ENCODE measurements around the gene WDR38.
A peak's percentile ranks its signal among the peaks of the same experiment; 100 is the strongest.
"Not testable (repeated sequence)": the region's sequence is repeated elsewhere in the genome, so short reads cannot be mapped to it uniquely, and the experiment has no call there.

Gene WDR38

DNA sequence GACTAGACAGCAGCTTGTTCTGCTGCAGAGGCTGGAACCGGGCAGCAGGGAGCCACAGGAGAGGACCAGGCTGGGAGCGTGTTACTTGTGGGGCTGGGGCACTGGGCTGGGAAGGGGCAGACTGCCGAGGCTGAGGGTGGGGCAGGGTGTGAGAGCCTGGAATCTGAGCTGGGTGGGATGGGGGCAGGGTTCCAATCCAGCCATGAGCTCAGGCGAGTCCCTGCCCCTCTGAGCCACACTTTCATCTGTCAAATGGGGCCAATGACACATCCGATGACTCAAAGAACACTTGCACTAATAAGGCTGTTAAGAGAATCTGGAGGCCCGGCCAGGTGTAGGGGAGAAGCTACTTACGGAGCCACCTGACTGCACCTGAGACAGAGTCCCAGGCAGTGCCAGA lies 18.7 kb upstream of the WDR38 start:
- DNase-seq (ENCODE audit: low read depth): peak; percentile 48

- peak; percentile 76 for DNase-seq (ENCODE audit: low read depth)
Measured at GRCh38 chr9:124835026-124835557, 18.2 kb upstream of the WDR38 start.

- DNase-seq (ENCODE audit: low read depth): not testable (repeated sequence)
Measured at GRCh38 chr9:124838132-124838531, 15.1 kb upstream of the WDR38 start.

GRCh38 chr9:124838567-124839275 lies 14.5 kb upstream of the WDR38 start:
- not testable (repeated sequence) for DNase-seq (ENCODE audit: low read depth)

- DNase-seq (ENCODE audit: low read depth): peak; percentile 28
Measured at GRCh38 chr9:124839612-124840299, 13.5 kb upstream of the WDR38 start.

GRCh38 chr9:124840300-124840833 lies 12.9 kb upstream of the WDR38 start:
- DNase-seq (ENCODE audit: low read depth): no peak

GRCh38 chr9:124841075-124841821 lies 12.0 kb upstream of the WDR38 start:
- no peak for DNase-seq (ENCODE audit: low read depth)

- DNase-seq (ENCODE audit: low read depth): peak; percentile 60
Measured at GRCh38 chr9:124843456-124844034, 9.7 kb upstream of the WDR38 start.

- DNase-seq (ENCODE audit: low read depth): no peak
Measured at GRCh38 chr9:124844291-124844690, 9.0 kb upstream of the WDR38 start.

DNA sequence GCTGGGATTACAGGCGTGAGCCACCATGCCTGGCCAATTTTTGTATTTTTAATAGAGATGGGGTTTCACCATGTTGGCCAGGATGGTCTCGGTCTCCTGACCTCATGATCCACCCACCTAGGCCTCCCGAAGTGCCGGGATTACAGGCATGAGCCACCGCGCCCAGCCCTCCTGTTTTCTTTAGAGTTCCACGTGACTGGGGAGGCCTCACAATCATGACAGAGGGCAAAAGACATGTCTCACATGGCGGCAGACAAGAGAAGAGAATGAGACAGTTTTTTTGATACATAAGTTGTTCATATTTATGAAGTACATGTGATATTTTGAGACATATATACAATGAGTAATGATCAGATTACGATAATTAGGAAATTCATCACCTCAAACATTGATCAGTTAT lies 6.8 kb upstream of the WDR38 start:
- DNase-seq (ENCODE audit: low read depth): not testable (repeated sequence)

DNA sequence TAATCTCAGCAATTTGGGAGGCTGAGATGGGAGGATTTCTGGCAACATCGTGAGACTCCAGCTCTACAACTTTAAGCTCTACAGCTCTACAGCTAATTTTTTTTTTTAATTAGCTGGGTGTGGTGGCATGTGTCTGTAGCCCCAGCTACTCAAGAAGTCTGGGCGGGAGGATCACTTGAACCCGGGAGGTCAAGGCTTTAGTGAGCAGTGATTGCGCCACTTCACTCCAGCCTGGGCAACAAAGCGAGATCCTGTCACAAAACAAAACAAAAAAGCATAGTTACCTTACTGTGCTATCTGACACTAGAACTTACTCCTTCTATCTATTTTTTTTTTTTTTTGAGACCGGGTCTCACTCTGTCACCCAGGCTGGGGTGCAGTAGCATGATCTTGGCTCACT lies 6.3 kb upstream of the WDR38 start:
- DNase-seq (ENCODE audit: low read depth): no peak

GRCh38 chr9:124849801-124850200 lies 3.5 kb upstream of the WDR38 start:
- peak; percentile 79 for DNase-seq (ENCODE audit: low read depth)

DNA sequence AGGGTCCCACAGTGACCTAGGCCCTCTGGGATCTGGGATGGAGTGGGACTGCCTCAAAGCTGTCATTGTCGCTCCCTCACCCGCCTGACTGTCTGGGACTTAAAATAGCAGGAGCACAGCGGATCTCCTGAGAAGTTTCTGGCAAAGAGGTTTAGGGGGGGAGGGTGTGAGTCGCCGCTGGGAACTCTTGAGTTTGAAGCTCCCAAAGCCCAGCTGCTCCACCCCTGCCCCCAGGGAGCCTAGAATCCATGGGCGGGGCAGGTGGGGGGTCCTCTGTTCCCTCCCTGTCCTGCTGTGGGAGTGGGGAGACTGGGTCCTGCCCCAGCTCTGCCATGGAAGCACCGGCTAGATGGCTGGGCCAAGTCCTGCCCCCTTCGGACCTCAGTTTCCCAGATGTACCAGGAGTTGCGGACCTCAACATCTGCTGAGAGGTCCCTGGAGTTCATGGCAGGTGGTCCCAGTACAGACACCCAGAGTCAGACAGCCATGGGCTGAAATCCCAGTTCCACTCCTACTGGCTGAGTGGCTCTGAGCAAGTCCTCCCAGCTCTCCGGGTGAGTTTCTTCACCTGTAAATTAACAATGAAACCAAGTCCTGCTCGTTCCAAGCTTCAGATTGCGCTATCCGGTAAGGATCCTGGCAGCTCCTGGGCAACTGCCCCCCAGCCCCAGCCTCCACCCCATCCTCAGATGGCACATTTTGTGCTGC lies 985 bp upstream of the WDR38 start:
- no peak for DNase-seq (ENCODE audit: low read depth)

DNA sequence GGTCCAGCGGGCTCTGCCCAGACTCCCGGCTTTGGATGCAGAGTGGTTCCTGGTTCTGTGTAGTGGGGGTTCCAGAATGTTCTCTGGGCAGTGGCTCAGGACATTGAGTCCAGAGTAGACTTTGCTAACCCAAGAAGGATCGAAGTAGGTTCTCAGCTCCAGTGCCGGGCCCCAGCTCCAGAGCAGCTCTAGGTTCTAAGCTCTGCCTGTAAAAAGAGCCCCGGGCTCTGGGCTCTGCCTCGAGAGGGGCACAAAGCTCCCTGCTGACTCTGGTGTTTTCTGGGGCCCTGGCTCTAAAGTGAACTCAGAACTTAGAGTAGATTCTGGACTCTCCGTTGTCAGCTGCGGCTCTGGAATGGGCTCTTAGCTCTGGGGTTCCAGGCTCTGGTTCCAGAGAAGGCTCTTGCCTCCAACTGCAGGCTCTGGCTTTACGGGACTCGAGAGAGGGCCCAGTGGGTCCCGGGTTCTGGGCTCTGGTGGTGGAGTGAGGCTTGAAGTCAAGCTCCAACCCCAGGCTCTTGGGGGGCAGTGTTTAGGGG lies 414 bp downstream of the WDR38 start:
- no peak for DNase-seq (ENCODE audit: low read depth)

DNA sequence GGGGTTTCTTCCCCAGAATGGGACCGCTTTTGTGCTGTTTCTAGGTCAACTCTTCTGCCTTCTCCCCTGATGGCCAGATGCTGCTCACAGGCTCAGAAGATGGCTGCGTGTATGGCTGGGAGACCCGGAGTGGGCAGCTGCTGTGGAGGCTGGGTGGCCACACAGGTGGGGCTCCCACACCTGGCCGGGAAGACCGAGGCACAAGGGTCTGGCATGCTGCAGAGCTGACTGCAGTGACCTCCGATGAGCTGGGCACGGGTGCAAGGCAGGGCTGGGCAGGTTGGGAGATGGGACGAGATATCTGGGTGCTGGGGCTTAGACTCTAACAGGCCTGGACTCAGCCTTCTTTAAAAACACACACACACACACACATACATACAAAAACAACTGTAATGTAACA lies 901 bp downstream of the WDR38 start:
- no peak for DNase-seq (ENCODE audit: low read depth)

DNA sequence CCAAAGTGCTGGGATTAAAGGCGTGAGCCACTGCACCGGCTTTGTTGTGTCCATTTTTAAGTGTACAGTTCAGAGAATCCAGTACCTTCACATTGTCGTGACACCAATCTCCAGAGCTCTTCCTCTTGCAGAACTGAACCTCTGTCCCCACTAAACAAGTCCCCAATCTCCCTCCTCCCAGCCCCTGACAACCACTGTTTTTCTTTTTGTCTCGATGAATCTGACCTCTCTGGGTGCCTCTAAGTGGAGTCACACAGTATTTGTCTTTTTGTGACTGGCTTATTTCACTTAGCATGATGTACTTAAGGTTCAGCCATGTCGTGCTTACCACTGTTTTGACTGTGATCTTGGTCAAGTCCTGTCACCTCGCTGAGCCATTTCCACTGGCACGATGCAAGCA lies 1.6 kb downstream of the WDR38 start:
- no peak for DNase-seq (ENCODE audit: low read depth)

DNA sequence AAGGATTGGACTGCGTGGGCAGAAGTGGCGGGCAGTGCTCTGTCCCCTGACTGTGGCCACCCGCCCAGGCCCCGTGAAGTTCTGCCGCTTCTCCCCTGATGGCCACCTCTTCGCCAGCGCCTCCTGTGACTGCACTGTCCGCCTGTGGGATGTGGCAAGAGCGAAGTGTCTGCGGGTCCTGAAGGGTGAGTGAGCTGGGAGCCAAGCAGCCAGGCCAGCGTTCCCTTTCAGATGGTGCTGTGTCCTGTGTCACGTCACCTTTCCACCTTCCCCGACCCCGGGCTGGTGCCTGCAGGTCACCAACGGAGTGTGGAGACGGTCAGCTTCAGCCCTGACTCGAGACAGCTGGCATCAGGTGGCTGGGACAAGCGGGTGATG lies 2.3 kb downstream of the WDR38 start:
- no peak for DNase-seq (ENCODE audit: low read depth)

DNA sequence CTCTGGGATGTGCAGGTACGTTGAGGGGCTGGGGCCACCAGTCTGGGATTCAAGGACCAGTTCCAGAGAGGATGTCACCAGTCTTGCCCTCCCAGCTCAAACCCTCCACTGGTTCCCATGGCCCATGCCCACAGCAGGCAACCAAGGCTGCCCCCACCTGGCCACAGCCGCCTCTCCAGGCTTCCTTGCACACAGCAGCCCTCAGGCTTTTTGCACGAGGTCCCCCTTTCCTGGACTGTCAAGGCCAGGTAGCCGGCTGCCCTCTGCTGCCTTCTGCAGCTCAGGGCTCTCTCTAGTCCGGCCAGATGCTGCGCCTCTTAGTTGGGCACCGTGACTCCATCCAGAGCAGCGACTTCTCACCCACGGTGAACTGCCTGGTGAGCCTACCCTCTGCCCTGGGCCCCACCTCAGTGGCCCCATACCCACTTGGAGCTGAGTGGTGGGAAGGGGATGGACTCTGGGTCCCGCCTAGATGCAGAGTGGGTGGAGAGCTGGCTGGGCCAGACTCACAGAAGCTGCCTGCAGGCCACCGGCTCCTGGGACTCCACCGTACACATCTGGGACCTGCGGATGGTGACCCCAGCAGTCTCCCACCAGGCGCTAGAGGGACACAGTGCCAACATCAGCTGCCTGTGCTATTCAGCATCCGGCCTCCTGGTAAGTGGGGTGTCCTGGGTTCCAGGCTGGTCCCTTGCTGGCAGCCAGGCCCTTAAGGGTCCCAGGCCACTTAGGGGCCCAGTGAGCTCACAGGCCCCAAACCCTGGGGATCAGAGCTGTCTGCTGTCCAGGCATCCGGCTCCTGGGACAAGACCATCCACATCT lies 2.9 kb downstream of the WDR38 start:
- DNase-seq (ENCODE audit: low read depth): no peak

DNA sequence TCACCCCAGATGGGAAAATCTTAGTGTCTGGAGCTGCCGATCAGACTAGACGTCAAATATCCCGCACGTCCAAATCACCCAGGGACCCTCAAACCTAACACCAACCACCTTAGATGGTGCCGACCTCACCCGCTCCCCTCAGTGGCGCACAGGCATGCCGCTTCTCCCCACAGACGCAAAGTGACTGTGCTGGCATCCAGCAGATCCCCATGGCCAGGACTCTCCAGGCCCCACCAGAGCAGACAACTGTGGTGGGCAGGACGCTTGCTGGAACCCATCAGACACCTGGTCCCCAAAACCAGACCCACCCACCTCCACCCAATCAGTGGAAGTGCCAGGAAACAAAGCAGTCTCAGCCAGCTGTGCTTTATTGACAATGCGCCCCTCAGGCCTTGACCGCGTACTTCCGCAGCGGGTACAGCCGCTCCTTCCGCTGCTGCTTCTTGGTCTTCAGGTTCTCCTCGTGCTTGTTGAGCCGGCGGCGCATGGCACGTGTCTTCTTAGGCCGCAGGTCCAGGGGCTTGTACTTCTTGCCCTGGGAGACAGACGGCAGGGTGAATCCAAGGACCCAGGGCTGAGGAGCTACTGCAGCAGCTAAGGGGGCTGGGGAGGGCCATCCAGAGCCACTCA lies 4.4 kb downstream of the WDR38 start:
- DNase-seq (ENCODE audit: low read depth): no peak

Measured in iris pigment epithelial cell (primary cell).